Left forelimb (tissue), 1 donor: ENCODE results near the gene VPS37C.
"Not testable (repeated sequence)": the region's sequence is repeated elsewhere in the genome, so short reads cannot be mapped to it uniquely, and the experiment has no call there.

ENCODE experiments used
- DNase-seq: peaks from one replicate; pipeline ENCODE4 v3.0.0-alpha.2; 2018; ENCODE audit warnings: low spot score

Gene VPS37C

GRCh38 chr11:61161190-61162091 is at the start of gene VPS37C:
VPS37C (minus strand) TSS chr11:61161426; CDS start chr11:61138829, 22,597 bp downstream.
- DNase-seq, result peak; percentile 96

- DNase-seq, result not testable (repeated sequence)
These were observed 49.4 kb upstream of the VPS37C start for GRCh38 chr11:61210629-61211028.

GRCh38 chr11:61207636-61208310 is 46.5 kb upstream of the VPS37C start:
- DNase-seq, result not testable (repeated sequence)

- not testable (repeated sequence) for DNase-seq
These were observed 43.4 kb upstream of the VPS37C start for GRCh38 chr11:61204502-61205059.

- DNase-seq, result not testable (repeated sequence)
These were observed 42.6 kb upstream of the VPS37C start for GRCh38 chr11:61203873-61204272.

GRCh38 chr11:61202950-61203746 is 41.9 kb upstream of the VPS37C start, which contains the start of gene PGA3:
PGA3 (plus strand) TSS chr11:61203515; CDS start chr11:61203565, 50 bp downstream.
- not testable (repeated sequence) for DNase-seq

GRCh38 chr11:61201476-61201875 is 40.2 kb upstream of the VPS37C start:
- no peak for DNase-seq

GRCh38 chr11:61198948-61199523 is 37.8 kb upstream of the VPS37C start:
- DNase-seq, result no peak

- DNase-seq, result no peak
These were observed 37.1 kb upstream of the VPS37C start for GRCh38 chr11:61198361-61198760.

- no peak for DNase-seq
These were observed 34.5 kb upstream of the VPS37C start for GRCh38 chr11:61195719-61196118.

- DNase-seq, result no peak
These were observed 33.9 kb upstream of the VPS37C start for GRCh38 chr11:61194981-61195695.

GRCh38 chr11:61194169-61194671 is 33.0 kb upstream of the VPS37C start:
- DNase-seq, result no peak

GRCh38 chr11:61193596-61193995 is 32.4 kb upstream of the VPS37C start:
- DNase-seq, result no peak

GRCh38 chr11:61189933-61190332 is 28.7 kb upstream of the VPS37C start:
- DNase-seq, result no peak

- no peak for DNase-seq
These were observed 26.4 kb upstream of the VPS37C start for GRCh38 chr11:61187505-61188130.

GRCh38 chr11:61186504-61186903 is 25.3 kb upstream of the VPS37C start:
- no peak for DNase-seq

GRCh38 chr11:61183645-61184044 is 22.4 kb upstream of the VPS37C start:
- DNase-seq, result no peak

- no peak for DNase-seq
These were observed 20.3 kb upstream of the VPS37C start for GRCh38 chr11:61181489-61181888.

- not testable (repeated sequence) for DNase-seq
These were observed 19.0 kb upstream of the VPS37C start for GRCh38 chr11:61180205-61180604.

- DNase-seq, result no peak
These were observed 15.2 kb upstream of the VPS37C start for GRCh38 chr11:61176446-61176845.
